Activated CD8-positive, alpha-beta memory T cell treated with anti-CD3 and anti-CD28 coated beads for 24 hours (primary cell): ENCODE measurements around the gene MGMT.

Experiments
- DNase-seq: peaks from one replicate; pipeline ENCODE4 v3.0.0-alpha.2; 2020

The MGMT gene

GRCh38 chr10:129780901-129781795 is 314.1 kb downstream of the MGMT start:
- DNase-seq: no peak

GRCh38 chr10:129784291-129784690 is 317.2 kb downstream of the MGMT start:
- no peak for DNase-seq

GRCh38 chr10:129784891-129785290 is 317.9 kb downstream of the MGMT start:
- no peak for DNase-seq

- no peak for DNase-seq
Measured at GRCh38 chr10:129785536-129785981, 318.5 kb downstream of the MGMT start.

GRCh38 chr10:129786216-129786615 is 319.2 kb downstream of the MGMT start:
- no peak for DNase-seq

- DNase-seq: no peak
Measured at GRCh38 chr10:129787557-129787956, 320.5 kb downstream of the MGMT start.

GRCh38 chr10:129788215-129788614 is 321.2 kb downstream of the MGMT start:
- DNase-seq: no peak

GRCh38 chr10:129790715-129791446 is 323.8 kb downstream of the MGMT start:
- no peak for DNase-seq

GRCh38 chr10:129792141-129792540 is 325.1 kb downstream of the MGMT start:
- no peak for DNase-seq

- no peak for DNase-seq
Measured at GRCh38 chr10:129792864-129793263, 325.8 kb downstream of the MGMT start.

GRCh38 chr10:129793479-129793878 is 326.4 kb downstream of the MGMT start:
- DNase-seq: no peak

- no peak for DNase-seq
Measured at GRCh38 chr10:129793996-129794395, 327.0 kb downstream of the MGMT start.

- no peak for DNase-seq
Measured at GRCh38 chr10:129796710-129797420, 329.8 kb downstream of the MGMT start.

- no peak for DNase-seq
Measured at GRCh38 chr10:129799942-129800341, 332.9 kb downstream of the MGMT start.

GRCh38 chr10:129800796-129801340 is 333.8 kb downstream of the MGMT start:
- DNase-seq: no peak

- DNase-seq: no peak
Measured at GRCh38 chr10:129807211-129807610, 340.2 kb downstream of the MGMT start.

- DNase-seq: no peak
Measured at GRCh38 chr10:129808092-129808983, 341.3 kb downstream of the MGMT start.

- no peak for DNase-seq
Measured at GRCh38 chr10:129809431-129809830, 342.4 kb downstream of the MGMT start.

GRCh38 chr10:129809841-129810240 is 342.8 kb downstream of the MGMT start:
- no peak for DNase-seq

GRCh38 chr10:129811208-129811607 is 344.2 kb downstream of the MGMT start:
- no peak for DNase-seq

GRCh38 chr10:129812398-129812797 is 345.4 kb downstream of the MGMT start:
- no peak for DNase-seq
